ENCODE measurements around the gene NCK2.

Gene NCK2

GRCh38 chr2:105790461-105791149, 45.9 kb downstream of the NCK2 start:
- no peak for DNase-seq (ENCODE audit: low read depth in 1 of 2, low spot score in 1 of 2)

- DNase-seq (ENCODE audit: low read depth in 1 of 2, low spot score in 1 of 2): no peak
Measured at GRCh38 chr2:105791229-105791628, 46.5 kb downstream of the NCK2 start.

- no peak for DNase-seq (ENCODE audit: low read depth in 1 of 2, low spot score in 1 of 2)
Measured at GRCh38 chr2:105792561-105792960, 47.8 kb downstream of the NCK2 start.

GRCh38 chr2:105793196-105793975, 48.7 kb downstream of the NCK2 start:
- DNase-seq (ENCODE audit: low read depth in 1 of 2, low spot score in 1 of 2): no peak

- no peak for DNase-seq (ENCODE audit: low read depth in 1 of 2, low spot score in 1 of 2)
Measured at GRCh38 chr2:105794926-105795574, 50.3 kb downstream of the NCK2 start.

- no peak for DNase-seq (ENCODE audit: low read depth in 1 of 2, low spot score in 1 of 2)
Measured at GRCh38 chr2:105795575-105795934, 50.8 kb downstream of the NCK2 start.

- DNase-seq (ENCODE audit: low read depth in 1 of 2, low spot score in 1 of 2): no peak
Measured at GRCh38 chr2:105796131-105796638, 51.5 kb downstream of the NCK2 start.

GRCh38 chr2:105796791-105797190, 52.1 kb downstream of the NCK2 start:
- DNase-seq (ENCODE audit: low read depth in 1 of 2, low spot score in 1 of 2): no peak

GRCh38 chr2:105797298-105797819, 52.6 kb downstream of the NCK2 start:
- no peak for DNase-seq (ENCODE audit: low read depth in 1 of 2, low spot score in 1 of 2)

GRCh38 chr2:105798595-105798994, 53.9 kb downstream of the NCK2 start:
- no peak for DNase-seq (ENCODE audit: low read depth in 1 of 2, low spot score in 1 of 2)

GRCh38 chr2:105800036-105800713, 55.5 kb downstream of the NCK2 start:
- no peak for DNase-seq (ENCODE audit: low read depth in 1 of 2, low spot score in 1 of 2)

GRCh38 chr2:105800953-105801635, 56.4 kb downstream of the NCK2 start:
- no peak for DNase-seq (ENCODE audit: low read depth in 1 of 2, low spot score in 1 of 2)

GRCh38 chr2:105801961-105802360, 57.2 kb downstream of the NCK2 start:
- no peak for DNase-seq (ENCODE audit: low read depth in 1 of 2, low spot score in 1 of 2)

GRCh38 chr2:105802587-105802986, 57.9 kb downstream of the NCK2 start:
- DNase-seq (ENCODE audit: low read depth in 1 of 2, low spot score in 1 of 2): peak in 1 of 2 donors; percentile 68

- DNase-seq (ENCODE audit: low read depth in 1 of 2, low spot score in 1 of 2): no peak
Measured at GRCh38 chr2:105803337-105803736, 58.6 kb downstream of the NCK2 start.

GRCh38 chr2:105803773-105804172, 59.1 kb downstream of the NCK2 start:
- DNase-seq (ENCODE audit: low read depth in 1 of 2, low spot score in 1 of 2): no peak

- no peak for DNase-seq (ENCODE audit: low read depth in 1 of 2, low spot score in 1 of 2)
Measured at GRCh38 chr2:105804266-105804665, 59.6 kb downstream of the NCK2 start.

GRCh38 chr2:105806996-105807395, 62.3 kb downstream of the NCK2 start:
- no peak for DNase-seq (ENCODE audit: low read depth in 1 of 2, low spot score in 1 of 2)

- DNase-seq (ENCODE audit: low read depth in 1 of 2, low spot score in 1 of 2): no peak
Measured at GRCh38 chr2:105808423-105809096, 63.8 kb downstream of the NCK2 start.

- peak in 1 of 2 donors; percentile 53 for DNase-seq (ENCODE audit: low read depth in 1 of 2, low spot score in 1 of 2)
Measured at GRCh38 chr2:105809097-105809473, 64.4 kb downstream of the NCK2 start.

Data from activated CD4-positive, alpha-beta T cell treated with anti-CD3 and anti-CD28 coated beads, Interleukin-2, amount 50 U/mL, for 24 hours (primary cell).